GM21576 (cell line): ENCODE results near the gene APCDD1L.
"Not testable (repeated sequence)": the region's sequence is repeated elsewhere in the genome, so short reads cannot be mapped to it uniquely, and the experiment has no call there.

Source experiments
- ATAC-seq: cut with Tn5 transposase; IDR thresholded peaks from one replicate; pipeline ENCODE4 v1.9.1; 2021; ENCODE audit warnings: mild to moderate bottlenecking, moderate library complexity; ENCODE audit not compliant: unreplicated experiment

Gene APCDD1L

GRCh38 chr20:58446264-58446959, 68.8 kb downstream of the APCDD1L start:
- no peak for ATAC-seq

GRCh38 chr20:58444746-58445255, 70.4 kb downstream of the APCDD1L start:
- no peak for ATAC-seq

GRCh38 chr20:58441723-58442122, 73.5 kb downstream of the APCDD1L start:
- ATAC-seq: no peak

GRCh38 chr20:58440021-58440767, 75.0 kb downstream of the APCDD1L start:
- no peak for ATAC-seq

- ATAC-seq: no peak
Measured at GRCh38 chr20:58438970-58439808, 76.0 kb downstream of the APCDD1L start.

- ATAC-seq: no peak
Measured at GRCh38 chr20:58436868-58437645, 78.1 kb downstream of the APCDD1L start.

GRCh38 chr20:58435237-58435636, 80.0 kb downstream of the APCDD1L start:
- no peak for ATAC-seq

- ATAC-seq: no peak
Measured at GRCh38 chr20:58434326-58434725, 80.9 kb downstream of the APCDD1L start.

GRCh38 chr20:58433759-58434158, 81.4 kb downstream of the APCDD1L start:
- no peak for ATAC-seq

GRCh38 chr20:58433029-58433647, 82.1 kb downstream of the APCDD1L start:
- ATAC-seq: no peak

- no peak for ATAC-seq
Measured at GRCh38 chr20:58432186-58432954, 82.8 kb downstream of the APCDD1L start.

GRCh38 chr20:58431134-58431533, 84.1 kb downstream of the APCDD1L start:
- no peak for ATAC-seq

GRCh38 chr20:58429303-58429702, 85.9 kb downstream of the APCDD1L start:
- ATAC-seq: no peak

GRCh38 chr20:58428364-58428763, 86.8 kb downstream of the APCDD1L start:
- no peak for ATAC-seq

GRCh38 chr20:58427571-58427970, 87.6 kb downstream of the APCDD1L start:
- not testable (repeated sequence) for ATAC-seq

GRCh38 chr20:58424218-58424969, 90.8 kb downstream of the APCDD1L start:
- ATAC-seq: no peak

- ATAC-seq: no peak
Measured at GRCh38 chr20:58421497-58421850, 93.7 kb downstream of the APCDD1L start.

- no peak for ATAC-seq
Measured at GRCh38 chr20:58420798-58421496, 94.3 kb downstream of the APCDD1L start.
